ENCODE data around the gene AURKB.
"Not testable (repeated sequence)": the region's sequence is repeated elsewhere in the genome, so short reads cannot be mapped to it uniquely, and the experiment has no call there.

AURKB gene

GRCh38 chr17:8173871-8174322 lies 36.5 kb downstream of the AURKB start:
- peak overlapping the region; percentile 43 for H3K4me3 ChIP-seq (ENCODE audit: low read depth, low read length)
- TF ChIP-seq, protein P1, sequence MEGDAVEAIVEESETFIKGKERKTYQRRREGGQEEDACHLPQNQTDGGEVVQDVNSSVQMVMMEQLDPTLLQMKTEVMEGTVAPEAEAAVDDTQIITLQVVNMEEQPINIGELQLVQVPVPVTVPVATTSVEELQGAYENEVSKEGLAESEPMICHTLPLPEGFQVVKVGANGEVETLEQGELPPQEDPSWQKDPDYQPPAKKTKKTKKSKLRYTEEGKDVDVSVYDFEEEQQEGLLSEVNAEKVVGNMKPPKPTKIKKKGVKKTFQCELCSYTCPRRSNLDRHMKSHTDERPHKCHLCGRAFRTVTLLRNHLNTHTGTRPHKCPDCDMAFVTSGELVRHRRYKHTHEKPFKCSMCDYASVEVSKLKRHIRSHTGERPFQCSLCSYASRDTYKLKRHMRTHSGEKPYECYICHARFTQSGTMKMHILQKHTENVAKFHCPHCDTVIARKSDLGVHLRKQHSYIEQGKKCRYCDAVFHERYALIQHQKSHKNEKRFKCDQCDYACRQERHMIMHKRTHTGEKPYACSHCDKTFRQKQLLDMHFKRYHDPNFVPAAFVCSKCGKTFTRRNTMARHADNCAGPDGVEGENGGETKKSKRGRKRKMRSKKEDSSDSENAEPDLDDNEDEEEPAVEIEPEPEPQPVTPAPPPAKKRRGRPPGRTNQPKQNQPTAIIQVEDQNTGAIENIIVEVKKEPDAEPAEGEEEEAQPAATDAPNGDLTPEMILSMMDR (IDR thresholded peaks at IDR 0.05; ENCODE audit: low read depth, low read length, missing control alignments) = no peak
- DNase-seq (ENCODE audit: low read depth) = no peak

DNA sequence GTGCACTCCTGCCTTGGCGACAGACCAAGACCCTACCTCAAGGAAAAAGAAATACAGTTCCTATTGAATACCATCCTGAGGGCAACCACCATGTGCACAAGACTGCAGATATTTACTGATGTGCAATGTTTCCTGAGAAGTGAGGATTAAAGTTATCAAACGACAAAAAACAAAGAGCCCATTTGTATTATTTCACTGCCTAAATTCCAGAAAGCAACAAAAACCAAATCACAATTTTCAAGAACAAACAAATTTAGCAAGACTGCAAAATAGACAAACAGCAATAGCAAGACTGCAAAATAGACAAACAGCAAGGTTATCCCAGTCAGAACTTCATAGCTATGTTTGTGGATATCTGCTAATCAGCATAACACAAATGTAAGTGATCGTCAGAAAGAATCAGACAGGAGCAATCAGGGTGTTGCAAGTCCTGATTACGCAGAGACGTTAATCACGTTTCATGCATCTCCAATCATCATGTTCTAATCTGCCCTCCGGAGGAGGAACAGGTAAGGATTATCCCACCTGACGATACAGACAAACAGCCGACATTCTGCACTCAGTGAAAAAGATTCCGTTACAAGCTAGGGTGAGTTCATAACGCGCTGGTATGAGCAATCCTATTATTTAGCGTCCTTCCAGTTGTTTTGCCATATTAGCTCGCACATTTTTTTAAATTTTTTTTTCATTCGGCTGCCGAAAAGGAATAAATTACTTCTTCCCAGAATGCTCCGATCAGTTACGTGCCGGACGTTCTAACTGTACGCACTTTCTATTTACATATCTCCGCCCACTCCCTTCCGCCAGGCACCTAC lies 37.1 kb downstream of the AURKB start:
- TF ChIP-seq, protein P1 (IDR thresholded peaks at IDR 0.05; ENCODE audit: low read depth, low read length, missing control alignments) = no peak
- peak overlapping the region; percentile 39 for H3K4me3 ChIP-seq (ENCODE audit: low read depth, low read length)
- peak; percentile 98 for DNase-seq (ENCODE audit: low read depth)

DNA sequence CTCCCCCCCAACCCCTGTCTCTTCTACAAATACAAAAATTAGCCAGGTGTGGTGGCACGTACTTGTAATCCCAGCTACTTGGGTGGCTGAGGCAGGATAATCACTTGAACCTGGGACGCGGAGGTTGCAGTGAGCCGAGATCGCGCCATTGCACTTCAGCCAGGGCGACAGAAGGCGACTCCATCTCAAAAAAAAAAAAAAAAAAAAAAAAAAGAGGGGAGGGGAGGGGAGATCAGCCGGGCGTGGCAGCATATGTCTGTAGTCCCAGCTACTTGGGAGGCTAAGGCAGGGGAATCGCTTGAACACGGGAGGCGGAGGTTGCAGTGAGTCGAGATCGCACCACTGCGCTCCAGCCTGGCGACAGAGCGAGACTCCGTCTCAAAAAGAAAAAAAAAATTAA lies 40.2 kb downstream of the AURKB start:
- H3K4me3 ChIP-seq (ENCODE audit: low read depth, low read length); DNase-seq (ENCODE audit: low read depth): not testable (repeated sequence)

DNA sequence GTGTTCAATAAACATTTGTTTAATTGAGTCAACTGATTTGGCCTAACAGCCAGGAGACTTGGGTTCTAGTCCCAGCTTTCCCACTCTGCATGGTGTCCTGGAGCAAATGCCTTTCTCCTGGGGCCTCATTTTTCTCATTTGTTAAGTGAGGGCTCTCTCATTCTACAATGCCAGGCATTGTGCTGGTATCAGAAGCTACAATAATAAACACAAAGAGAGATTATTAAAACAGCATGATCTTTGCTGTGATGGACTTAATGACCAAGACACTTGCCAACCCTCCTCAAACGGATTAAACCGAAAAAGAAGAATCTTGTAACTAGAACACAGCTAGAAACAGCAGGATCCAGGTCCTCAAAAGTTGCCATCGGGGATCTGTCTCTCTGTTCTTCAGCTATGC lies 42.8 kb downstream of the AURKB start:
- no peak for DNase-seq (ENCODE audit: low read depth)
- TF ChIP-seq, protein P1 (IDR thresholded peaks at IDR 0.05; ENCODE audit: low read depth, low read length, missing control alignments) = no peak
- H3K4me3 ChIP-seq (ENCODE audit: low read depth, low read length) = no peak overlapping the region

GRCh38 chr17:8166731-8167130 lies 43.6 kb downstream of the AURKB start:
- TF ChIP-seq, protein P1 (IDR thresholded peaks at IDR 0.05; ENCODE audit: low read depth, low read length, missing control alignments) = no peak
- no peak overlapping the region for H3K4me3 ChIP-seq (ENCODE audit: low read depth, low read length)
- DNase-seq (ENCODE audit: low read depth) = no peak

- DNase-seq (ENCODE audit: low read depth) = no peak
- TF ChIP-seq, protein P1 (IDR thresholded peaks at IDR 0.05; ENCODE audit: low read depth, low read length, missing control alignments) = no peak
- no peak overlapping the region for H3K4me3 ChIP-seq (ENCODE audit: low read depth, low read length)
These were observed 45.6 kb downstream of the AURKB start for GRCh38 chr17:8164815-8165131.

DNA sequence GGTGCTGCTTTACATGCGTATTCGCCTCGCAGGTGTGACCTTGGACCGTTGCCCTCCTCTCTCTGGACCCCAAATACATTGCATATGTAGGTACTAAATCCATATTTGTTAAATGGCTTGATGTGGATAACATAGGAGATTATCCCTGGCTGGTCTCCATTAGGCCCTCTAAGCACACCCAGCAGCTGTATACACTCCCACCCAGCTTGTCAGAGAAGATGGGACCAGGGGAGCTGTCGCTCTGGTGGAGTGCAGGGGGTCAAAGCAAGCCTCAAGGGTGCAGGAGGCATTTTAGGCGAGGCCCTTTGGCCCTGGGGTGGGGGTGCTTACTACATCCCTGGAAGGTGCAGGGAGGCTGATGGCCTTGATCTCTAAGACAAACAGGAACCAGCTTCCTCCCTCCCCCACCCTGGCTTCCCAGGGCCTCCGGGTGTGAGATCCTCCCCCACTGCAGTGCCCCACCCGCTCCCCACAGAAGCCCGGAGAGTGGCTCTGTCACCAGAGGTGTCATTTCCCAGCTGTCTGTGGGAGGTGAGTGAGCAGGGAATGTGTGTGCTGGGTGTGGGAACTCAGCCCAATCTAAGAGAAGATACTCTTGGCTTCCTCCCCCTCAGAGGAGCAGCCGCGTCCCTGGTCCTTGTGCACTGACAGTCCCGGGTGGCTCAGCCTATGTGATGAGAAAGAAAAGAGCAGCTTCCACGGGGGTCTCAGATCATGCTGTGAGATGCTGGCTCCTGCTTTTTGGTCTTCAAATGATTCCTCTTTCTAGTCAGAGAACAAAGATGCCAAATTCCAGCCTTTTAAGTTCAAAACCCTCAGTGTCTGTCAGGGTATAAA lies 46.2 kb downstream of the AURKB start:
- no peak overlapping the region for H3K4me3 ChIP-seq (ENCODE audit: low read depth, low read length)
- TF ChIP-seq, protein P1 (IDR thresholded peaks at IDR 0.05; ENCODE audit: low read depth, low read length, missing control alignments) = no peak
- DNase-seq (ENCODE audit: low read depth) = no peak

Measured in GM12864 (cell line).